OCI-LY3 (cell line): ENCODE measurements around the gene PIP5K1A.

ENCODE experiments used
- CTCF ChIP-seq: fragments of 200-600, 300-600 bp; sonication (generic); IDR thresholded peaks from 2 replicates; pipeline ENCODE4 v1.5.1; 2014; ENCODE audit warnings: antibody characterized with exemption, low read length, low read depth
- EZH2phosphoT487 ChIP-seq: fragments of 200-600 bp; shearing (Covaris generic); IDR thresholded peaks from 2 replicates; pipeline ENCODE4 v1.6.1; 2018; ENCODE audit warnings: antibody characterized with exemption, mixed run types, low read depth

DNA sequence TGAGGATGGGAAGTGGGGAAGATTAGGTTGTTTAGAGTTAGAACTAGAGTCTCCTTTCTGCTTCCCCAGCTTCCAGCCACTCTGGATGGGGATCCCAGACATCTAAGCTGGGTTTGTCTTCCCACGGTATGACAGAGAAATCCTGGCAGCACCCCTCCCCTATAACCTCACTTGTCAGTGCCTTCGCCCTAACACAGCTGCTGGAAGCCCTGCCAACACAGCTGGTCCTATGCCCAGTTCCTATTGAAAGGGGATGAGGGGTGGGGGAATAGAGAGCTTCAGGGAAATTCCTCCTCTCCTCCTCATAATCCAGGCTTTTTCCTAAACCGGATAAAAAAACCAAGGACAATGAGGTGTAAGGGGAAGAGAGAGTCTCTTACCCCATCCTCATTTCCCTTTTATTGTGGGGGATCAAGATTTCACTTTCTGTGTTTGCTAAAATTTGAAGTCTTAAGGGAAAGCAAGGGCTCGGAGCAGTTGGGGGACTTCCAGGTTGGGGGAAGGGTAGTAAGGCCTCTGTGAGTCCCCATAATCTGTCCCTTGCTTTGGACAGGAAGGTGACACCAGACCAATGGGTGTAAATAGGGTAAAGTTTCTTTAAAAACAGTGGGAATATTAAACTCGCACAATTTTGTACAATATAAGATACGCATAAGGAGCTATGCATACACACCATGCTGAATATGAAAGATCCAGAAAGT, 23.2 kb upstream of the PIP5K1A start:
- TF ChIP-seq CTCF: no peak
- no peak for TF ChIP-seq EZH2phosphoT487
